ENCODE measurements around the gene SEL1L.

DNA sequence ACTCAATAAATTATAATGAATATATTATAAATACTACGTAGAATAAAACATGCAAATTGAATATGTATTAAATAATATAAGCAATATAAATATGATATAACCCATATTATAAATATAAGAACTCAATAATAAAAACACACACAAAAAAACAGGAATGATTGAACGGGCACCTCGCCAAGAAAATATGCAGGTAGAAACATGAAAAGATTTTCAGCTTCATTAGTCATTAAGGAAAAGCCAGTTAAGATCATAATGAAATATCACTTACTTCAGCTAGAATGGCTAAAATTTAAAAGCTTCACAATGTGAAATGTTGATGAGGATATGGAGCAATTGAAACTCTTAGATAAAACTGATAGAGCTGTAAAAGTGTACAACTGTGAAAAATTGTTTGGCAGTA lies 17.8 kb upstream of the SEL1L start:
- no peak for TF ChIP-seq POLR2A (IDR thresholded peaks at IDR 0.05)
- TF ChIP-seq, protein P1, sequence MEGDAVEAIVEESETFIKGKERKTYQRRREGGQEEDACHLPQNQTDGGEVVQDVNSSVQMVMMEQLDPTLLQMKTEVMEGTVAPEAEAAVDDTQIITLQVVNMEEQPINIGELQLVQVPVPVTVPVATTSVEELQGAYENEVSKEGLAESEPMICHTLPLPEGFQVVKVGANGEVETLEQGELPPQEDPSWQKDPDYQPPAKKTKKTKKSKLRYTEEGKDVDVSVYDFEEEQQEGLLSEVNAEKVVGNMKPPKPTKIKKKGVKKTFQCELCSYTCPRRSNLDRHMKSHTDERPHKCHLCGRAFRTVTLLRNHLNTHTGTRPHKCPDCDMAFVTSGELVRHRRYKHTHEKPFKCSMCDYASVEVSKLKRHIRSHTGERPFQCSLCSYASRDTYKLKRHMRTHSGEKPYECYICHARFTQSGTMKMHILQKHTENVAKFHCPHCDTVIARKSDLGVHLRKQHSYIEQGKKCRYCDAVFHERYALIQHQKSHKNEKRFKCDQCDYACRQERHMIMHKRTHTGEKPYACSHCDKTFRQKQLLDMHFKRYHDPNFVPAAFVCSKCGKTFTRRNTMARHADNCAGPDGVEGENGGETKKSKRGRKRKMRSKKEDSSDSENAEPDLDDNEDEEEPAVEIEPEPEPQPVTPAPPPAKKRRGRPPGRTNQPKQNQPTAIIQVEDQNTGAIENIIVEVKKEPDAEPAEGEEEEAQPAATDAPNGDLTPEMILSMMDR (IDR thresholded peaks at IDR 0.05): no peak
